HepG2 (cell line): ENCODE results near the gene EHD1. TPM values are rescaled to one million over a fixed set of nuclear protein-coding genes. Genes with fewer than 3 reads are reported as not detected.

ENCODE experiments used
- ATAC-seq: fragments of 200-7000 bp; cut with Tn5 transposase; 3 replicates; pipeline ENCODE4 v1.9.1; 2020; ENCODE audit warnings: mild to moderate bottlenecking, moderate library complexity
- BruUV-seq: library from RNA; stranded (reverse); fragments of 400-500 nt; replicated peaks from 2 replicates; lab custom pipeline; 2021; lab: Mats Ljungman, UMichigan
- CTCF ChIA-PET: fragments of 300-600 bp; formaldehyde crosslinking; extraction: SDS; loops from one replicate; lab custom pipeline; 2021; ENCODE audit warnings: low total read pairs, inconsistent platforms, low intra/inter-chr PET ratio; lab: Yijun Ruan, JAX
- POLR2A ChIA-PET: fragments of 350-600 bp; sonication (Branson Sonifier 250); formaldehyde crosslinking; loops from one replicate; lab custom pipeline; 2020; ENCODE audit warnings: antibody characterized with exemption, inconsistent platforms; lab: Yijun Ruan, JAX
- DNase-seq: peaks from one replicate; pipeline ENCODE4 v3.0.0-alpha.2; 2015; ENCODE audit warnings: low spot score
- FAIRE-seq: peaks from 3 replicates; lab custom pipeline; 2011; peaks lifted over from hg19 to GRCh38; lab: Jason Lieb, UNC
- H2AFZ ChIP-seq: one replicate; pipeline ENCODE4 v1.6.1; 2011; ENCODE audit warnings: low read length, inconsistent platforms
- H3K27ac ChIP-seq: fragments of 300-600 bp; 3 replicates; pipeline ENCODE4 v1.8.0; 2011; ENCODE audit warnings: mixed run types, mild to moderate bottlenecking, mixed read lengths, low read length, inconsistent platforms; ENCODE audit not compliant: insufficient read depth; ENCODE audit errors: extremely low read length
- H3K27me3 ChIP-seq, 2 experiments: fragments of 200-600 bp in 1 of 2; 2 replicates in 1 of 2; 3 replicates in 1 of 2; pipeline versions ENCODE4 v1.6.0 to v1.8.0; 2011; ENCODE audit warnings: low read length in 2 of 2, mild to moderate bottlenecking in 2 of 2, moderate library complexity in 2 of 2, inconsistent platforms in 1 of 2; ENCODE audit not compliant: insufficient read depth in 2 of 2, control insufficient read depth in 1 of 2
- H3K36me3 ChIP-seq, 2 experiments: fragments of 200-600 bp in 1 of 2; replicated peaks in 1 of 2; 2 replicates in 1 of 2; 3 replicates in 1 of 2; pipeline versions ENCODE4 v1.5.1 to v1.8.0; 2011; ENCODE audit warnings: low read length in 2 of 2, inconsistent platforms in 1 of 2; ENCODE audit not compliant: insufficient read depth in 2 of 2, control insufficient read depth in 1 of 2
- H3K4me1 ChIP-seq: 2 replicates; pipeline ENCODE4 v1.5.1; 2012; ENCODE audit warnings: low read length, inconsistent platforms; ENCODE audit not compliant: insufficient read depth
- H3K4me2 ChIP-seq: 2 replicates; pipeline ENCODE4 v1.6.0; 2011; ENCODE audit warnings: low read depth, low read length, inconsistent platforms
- H3K4me3 ChIP-seq, 3 experiments: fragments of 200-600 bp in 1 of 3; sonication (generic), shearing (Covaris generic) in 1 of 3; replicated peaks in 1 of 3; 2 replicates each; pipeline ENCODE4 v1.5.1; 2011 to 2016; ENCODE audit warnings: low read length in 3 of 3, inconsistent platforms in 2 of 3, low read depth in 2 of 3, mild to moderate bottlenecking in 2 of 3, control low read depth in 1 of 3, mixed read lengths in 1 of 3; ENCODE audit not compliant: insufficient read depth in 1 of 3
- H3K79me2 ChIP-seq: one replicate; pipeline ENCODE4 v1.6.1; 2011; ENCODE audit warnings: low read length, inconsistent platforms; ENCODE audit not compliant: insufficient read depth
- H3K9ac ChIP-seq: 2 replicates; pipeline ENCODE4 v1.6.0; 2011; ENCODE audit warnings: mild to moderate bottlenecking, low read depth, low read length, inconsistent platforms; ENCODE audit not compliant: insufficient read depth
- H3K9me3 ChIP-seq: 2 replicates; pipeline ENCODE4 v1.5.1; 2012; ENCODE audit warnings: mild to moderate bottlenecking, low read length
- H4K20me1 ChIP-seq: 2 replicates; pipeline ENCODE4 v1.6.0; 2011; ENCODE audit warnings: inconsistent platforms, mild to moderate bottlenecking, low read length, moderate library complexity; ENCODE audit not compliant: insufficient read depth
- BRCA1 ChIP-seq: sonication (generic); formaldehyde crosslinking; IDR thresholded peaks from 2 replicates; pipeline ENCODE4 v1.4.0; 2020; ENCODE audit warnings: missing genetic modification reagents
- FOXK1 ChIP-seq: sonication (generic); formaldehyde crosslinking; IDR thresholded peaks from 2 replicates; pipeline ENCODE4 v1.4.0; 2020; ENCODE audit warnings: low read depth, missing genetic modification reagents, borderline replicate concordance
- HIVEP1 ChIP-seq: sonication (generic); formaldehyde crosslinking; IDR thresholded peaks from 2 replicates; pipeline ENCODE4 v1.4.0; 2020; ENCODE audit warnings: mild to moderate bottlenecking, missing genetic modification reagents
- IRX3 ChIP-seq: sonication (generic); formaldehyde crosslinking; IDR thresholded peaks from 2 replicates; pipeline ENCODE4 v1.8.1; 2023; ENCODE audit warnings: mild to moderate bottlenecking, low read depth, missing genetic modification reagents, borderline replicate concordance
- MAFG ChIP-seq: sonication (generic); formaldehyde crosslinking; IDR thresholded peaks from 2 replicates; pipeline ENCODE4 v1.5.1; 2020; ENCODE audit warnings: mild to moderate bottlenecking, missing genetic modification reagents
- MEF2D ChIP-seq: sonication (generic); formaldehyde crosslinking; IDR thresholded peaks from 2 replicates; pipeline ENCODE4 v1.5.1; 2020; ENCODE audit warnings: mild to moderate bottlenecking, missing genetic modification reagents
- MYNN ChIP-seq: sonication (generic); formaldehyde crosslinking; IDR thresholded peaks from 2 replicates; pipeline ENCODE4 v1.4.0; 2020; ENCODE audit warnings: mild to moderate bottlenecking, low read depth, missing genetic modification reagents
- SRSF1 ChIP-seq: fragments of 200-400 bp; formaldehyde crosslinking; optimal IDR thresholded peaks from 2 replicates; pipeline ENCODE3; 2017; ENCODE audit warnings: mild to moderate bottlenecking, low read depth, low read length, moderate library complexity
- ZFY ChIP-seq: sonication (generic); formaldehyde crosslinking; IDR thresholded peaks from 2 replicates; pipeline ENCODE4 v1.4.0; 2020; ENCODE audit warnings: missing genetic modification reagents
- ZFYVE20 ChIP-seq: sonication (generic); formaldehyde crosslinking; IDR thresholded peaks from 2 replicates; pipeline ENCODE4 v1.8.0; 2023; ENCODE audit warnings: low read depth, mild to moderate bottlenecking, moderate library complexity, missing genetic modification reagents, borderline replicate concordance
- ZNF20 ChIP-seq: sonication (generic); formaldehyde crosslinking; IDR thresholded peaks from 2 replicates; pipeline ENCODE4 v1.4.0; 2020; ENCODE audit warnings: mild to moderate bottlenecking, moderate library complexity, missing genetic modification reagents
- WGBS: methylation state at CpG from one replicate; pipeline ENCODE4 v1.1.6; 2017; ENCODE audit warnings: low lambda C conversion rate; 5-methylcytosine and 5-hydroxymethylcytosine counted together
- in situ Hi-C: cut with HindIII; loops from 2 replicates; pipeline ENCODE4 v1.10.0; 2017; ENCODE audit warnings: low pct_unique_long_range_greater_than_20kb; ENCODE audit not compliant: extremely low pct_ligation_motif_present
- intact Hi-C: fragments of 100-400 bp; cut with micrococcal nuclease; formaldehyde crosslinking; loops from one replicate; pipeline ENCODE4 v1.10.0; 2022; ENCODE audit not compliant: unreplicated experiment
- polyA plus RNA-seq, 8 experiments: library from polyadenylated mRNA; depleted of rRNA in 3 of 8; stranded (reverse) in 7 of 8; unstranded in 1 of 8; fragments of >200 nt; fragmentation: Illumina TruSeq in 4 of 8; extraction: Trizol in 4 of 8; gene quantifications; 2 replicates each; pipeline versions ENCODE4 v1.2.1 to v1.2.3, GENCODE V29; 2011 to 2016; ENCODE audit warnings: low read depth in 4 of 8, missing spikeins in 1 of 8, mixed read lengths in 1 of 8; ENCODE audit not compliant: insufficient read depth in 1 of 8
- total RNA-seq, 5 experiments: library from RNA; depleted of rRNA; stranded (reverse); fragments of >200 nt; fragmentation: Illumina TruSeq; extraction: Trizol; gene quantifications; 2 replicates each; pipeline ENCODE4 v1.2.3, GENCODE V29; 2016; ENCODE audit warnings: low read depth in 1 of 5
- TF ChIP-seq, protein P1 (sequence below): sonication (generic); formaldehyde crosslinking; IDR thresholded peaks from 2 replicates; pipeline ENCODE4 v1.4.0; 2020; ENCODE audit warnings: low read depth, mild to moderate bottlenecking, missing genetic modification reagents
- TF ChIP-seq, protein P2 (sequence below): sonication (generic); IDR thresholded peaks from 2 replicates; pipeline ENCODE4 v1.6.1; 2016; ENCODE audit warnings: low read depth, borderline replicate concordance
- TF ChIP-seq, protein P3 (sequence below): sonication (generic); formaldehyde crosslinking; IDR thresholded peaks from 2 replicates; pipeline ENCODE4 v1.4.0; 2020; ENCODE audit warnings: missing genetic modification reagents
- TF ChIP-seq, protein P4 (sequence below): sonication (generic); formaldehyde crosslinking; IDR thresholded peaks from 2 replicates; pipeline ENCODE4 v1.5.0; 2020; ENCODE audit warnings: missing genetic modification reagents, mild to moderate bottlenecking, borderline replicate concordance
- TF ChIP-seq, protein P5 (sequence below): sonication (generic); formaldehyde crosslinking; IDR thresholded peaks from 2 replicates; pipeline ENCODE4 v1.4.0; 2020; ENCODE audit warnings: missing genetic modification reagents, borderline replicate concordance

Gene EHD1
- total and polyA plus RNA-seq, 2 of the 13 experiments (the other 11 are each of a cell fraction or from before 2014, with no cell fraction given), result 23.6 to 26.6 TPM

DNA sequence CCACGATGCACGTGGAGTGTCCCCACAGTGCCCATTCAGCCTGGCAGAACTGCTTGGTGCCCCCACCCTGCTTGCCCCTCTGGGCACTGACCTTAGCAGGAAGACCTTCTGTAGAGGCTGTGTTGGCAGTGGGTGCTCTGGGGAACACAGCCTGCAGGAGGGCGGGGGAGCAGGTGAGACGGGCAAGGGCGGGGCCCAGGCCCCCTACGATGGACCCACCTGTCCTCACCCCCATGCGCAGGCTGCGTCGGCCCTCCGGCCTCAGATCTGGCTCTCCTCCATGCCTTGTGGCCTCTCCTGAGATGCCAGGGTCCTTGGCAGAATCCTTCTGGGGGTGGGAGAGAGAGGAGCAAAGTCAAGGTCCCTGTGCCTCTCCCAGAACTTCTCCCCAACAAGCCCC is 44.9 kb downstream of the EHD1 start:
- no peaks in the 10 kb centered on the region for H3K4me1 ChIP-seq
- no peaks in the 10 kb centered on the region for H3K9me3 ChIP-seq
- H3K36me3 ChIP-seq, result no peaks in the 10 kb centered on the region
- no peak overlapping the region for H2AFZ ChIP-seq
- no peaks in the 10 kb centered on the region for H3K27me3 ChIP-seq
- no peak overlapping the region for H3K27ac ChIP-seq
- ChIA-PET POLR2A (no interaction called here), CTCF (no interaction called here)
- H3K4me2 ChIP-seq, result no peak overlapping the region
- no peaks in the 10 kb centered on the region for H4K20me1 ChIP-seq
- FAIRE-seq, result no peak
- ATAC-seq, result no peak
- in situ Hi-C loops, result no loop called here
- DNase-seq, result no peak
- H3K4me3 ChIP-seq, result no peak overlapping the region
- intact Hi-C loops, result no loop called here
- 90% methylated on average over 4 of the region's 10 CpGs for WGBS
- no peak overlapping the region for H3K9ac ChIP-seq
- BruUV-seq, result no TSS peak
- no peaks in the 10 kb centered on the region for H3K79me2 ChIP-seq
- TF ChIP-seq, protein P1, sequence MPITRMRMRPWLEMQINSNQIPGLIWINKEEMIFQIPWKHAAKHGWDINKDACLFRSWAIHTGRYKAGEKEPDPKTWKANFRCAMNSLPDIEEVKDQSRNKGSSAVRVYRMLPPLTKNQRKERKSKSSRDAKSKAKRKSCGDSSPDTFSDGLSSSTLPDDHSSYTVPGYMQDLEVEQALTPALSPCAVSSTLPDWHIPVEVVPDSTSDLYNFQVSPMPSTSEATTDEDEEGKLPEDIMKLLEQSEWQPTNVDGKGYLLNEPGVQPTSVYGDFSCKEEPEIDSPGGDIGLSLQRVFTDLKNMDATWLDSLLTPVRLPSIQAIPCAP, result no peak
- TF ChIP-seq SRSF1, result no peak
- TF ChIP-seq, protein P2, sequence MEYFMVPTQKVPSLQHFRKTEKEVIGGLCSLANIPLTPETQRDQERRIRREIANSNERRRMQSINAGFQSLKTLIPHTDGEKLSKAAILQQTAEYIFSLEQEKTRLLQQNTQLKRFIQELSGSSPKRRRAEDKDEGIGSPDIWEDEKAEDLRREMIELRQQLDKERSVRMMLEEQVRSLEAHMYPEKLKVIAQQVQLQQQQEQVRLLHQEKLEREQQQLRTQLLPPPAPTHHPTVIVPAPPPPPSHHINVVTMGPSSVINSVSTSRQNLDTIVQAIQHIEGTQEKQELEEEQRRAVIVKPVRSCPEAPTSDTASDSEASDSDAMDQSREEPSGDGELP, result no peak
- TF ChIP-seq, protein P3, sequence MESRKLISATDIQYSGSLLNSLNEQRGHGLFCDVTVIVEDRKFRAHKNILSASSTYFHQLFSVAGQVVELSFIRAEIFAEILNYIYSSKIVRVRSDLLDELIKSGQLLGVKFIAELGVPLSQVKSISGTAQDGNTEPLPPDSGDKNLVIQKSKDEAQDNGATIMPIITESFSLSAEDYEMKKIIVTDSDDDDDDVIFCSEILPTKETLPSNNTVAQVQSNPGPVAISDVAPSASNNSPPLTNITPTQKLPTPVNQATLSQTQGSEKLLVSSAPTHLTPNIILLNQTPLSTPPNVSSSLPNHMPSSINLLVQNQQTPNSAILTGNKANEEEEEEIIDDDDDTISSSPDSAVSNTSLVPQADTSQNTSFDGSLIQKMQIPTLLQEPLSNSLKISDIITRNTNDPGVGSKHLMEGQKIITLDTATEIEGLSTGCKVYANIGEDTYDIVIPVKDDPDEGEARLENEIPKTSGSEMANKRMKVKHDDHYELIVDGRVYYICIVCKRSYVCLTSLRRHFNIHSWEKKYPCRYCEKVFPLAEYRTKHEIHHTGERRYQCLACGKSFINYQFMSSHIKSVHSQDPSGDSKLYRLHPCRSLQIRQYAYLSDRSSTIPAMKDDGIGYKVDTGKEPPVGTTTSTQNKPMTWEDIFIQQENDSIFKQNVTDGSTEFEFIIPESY, result no peak
- TF ChIP-seq, protein P4, sequence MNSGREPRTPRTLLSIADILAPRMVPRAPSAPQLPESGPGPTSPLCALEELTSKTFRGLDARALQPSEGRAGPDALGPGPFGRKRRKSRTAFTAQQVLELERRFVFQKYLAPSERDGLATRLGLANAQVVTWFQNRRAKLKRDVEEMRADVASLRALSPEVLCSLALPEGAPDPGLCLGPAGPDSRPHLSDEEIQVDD (CRISPR knock-in tag), result no peak
- no peak for TF ChIP-seq ZFY
- no peak for TF ChIP-seq IRX3 (CRISPR knock-in tag)
- no peak for TF ChIP-seq ZFYVE20 (CRISPR knock-in tag)
- no peak for TF ChIP-seq MEF2D (CRISPR knock-in tag)
- TF ChIP-seq ZNF20 (CRISPR knock-in tag), result no peak
- no peak for TF ChIP-seq MYNN (CRISPR knock-in tag)
- no peak for TF ChIP-seq FOXK1 (CRISPR knock-in tag)
- no peak for TF ChIP-seq HIVEP1
- no peak for TF ChIP-seq BRCA1
- TF ChIP-seq MAFG (CRISPR knock-in tag), result no peak
- TF ChIP-seq, protein P5, sequence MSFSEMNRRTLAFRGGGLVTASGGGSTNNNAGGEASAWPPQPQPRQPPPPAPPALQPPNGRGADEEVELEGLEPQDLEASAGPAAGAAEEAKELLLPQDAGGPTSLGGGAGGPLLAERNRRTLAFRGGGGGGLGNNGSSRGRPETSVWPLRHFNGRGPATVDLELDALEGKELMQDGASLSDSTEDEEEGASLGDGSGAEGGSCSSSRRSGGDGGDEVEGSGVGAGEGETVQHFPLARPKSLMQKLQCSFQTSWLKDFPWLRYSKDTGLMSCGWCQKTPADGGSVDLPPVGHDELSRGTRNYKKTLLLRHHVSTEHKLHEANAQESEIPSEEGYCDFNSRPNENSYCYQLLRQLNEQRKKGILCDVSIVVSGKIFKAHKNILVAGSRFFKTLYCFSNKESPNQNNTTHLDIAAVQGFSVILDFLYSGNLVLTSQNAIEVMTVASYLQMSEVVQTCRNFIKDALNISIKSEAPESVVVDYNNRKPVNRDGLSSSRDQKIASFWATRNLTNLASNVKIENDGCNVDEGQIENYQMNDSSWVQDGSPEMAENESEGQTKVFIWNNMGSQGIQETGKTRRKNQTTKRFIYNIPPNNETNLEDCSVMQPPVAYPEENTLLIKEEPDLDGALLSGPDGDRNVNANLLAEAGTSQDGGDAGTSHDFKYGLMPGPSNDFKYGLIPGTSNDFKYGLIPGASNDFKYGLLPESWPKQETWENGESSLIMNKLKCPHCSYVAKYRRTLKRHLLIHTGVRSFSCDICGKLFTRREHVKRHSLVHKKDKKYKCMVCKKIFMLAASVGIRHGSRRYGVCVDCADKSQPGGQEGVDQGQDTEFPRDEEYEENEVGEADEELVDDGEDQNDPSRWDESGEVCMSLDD, result no peak
